GM12878 (cell line): ENCODE results near the gene RBPJL. TPM values are rescaled to one million over a fixed set of nuclear protein-coding genes. Genes with fewer than 3 reads are reported as not detected.

Source experiments
- ATAC-seq: fragments of 200-7000 bp; cut with Tn5 transposase; 3 replicates; pipeline ENCODE4 v1.9.1; 2020; ENCODE audit warnings: mild to moderate bottlenecking, moderate library complexity
- BruUV-seq: library from RNA; stranded (reverse); fragments of 400-500 nt; replicated peaks from 2 replicates; lab custom pipeline; 2021; lab: Mats Ljungman, UMichigan
- CTCF ChIA-PET: fragments of 300-600 bp; sonication (Branson Sonifier 250); formaldehyde crosslinking; extraction: SDS; loops from one replicate; lab custom pipeline; 2021; ENCODE audit warnings: inconsistent platforms; lab: Yijun Ruan, JAX
- POLR2A ChIA-PET: fragments of 350-600 bp; formaldehyde crosslinking; extraction: SDS; loops from one replicate; lab custom pipeline; 2021; ENCODE audit warnings: inconsistent platforms; lab: Charles Lee
- RAD21 ChIA-PET: fragments of 300-600 bp; sonication (Branson Sonifier 250); formaldehyde crosslinking; loops from one replicate; lab custom pipeline; 2023; ENCODE audit warnings: antibody characterized with exemption; ENCODE audit not compliant: unreplicated experiment; lab: Charles Lee
- SMC1A ChIA-PET: fragments of 300-600 bp; sonication (Branson Sonifier 250); formaldehyde crosslinking; loops from one replicate; lab custom pipeline; 2023; ENCODE audit not compliant: unreplicated experiment, uncharacterized antibody; lab: Charles Lee
- DNase-seq: peaks from one replicate; pipeline ENCODE4 v3.0.0-alpha.2; 2011; ENCODE audit warnings: low read depth, low spot score
- FAIRE-seq: peaks from 3 replicates; lab custom pipeline; 2011; peaks lifted over from hg19 to GRCh38; lab: Jason Lieb, UNC
- H2AFZ ChIP-seq: 2 replicates; pipeline ENCODE4 v1.6.0; 2011; ENCODE audit warnings: low read depth, low read length, control low read depth; ENCODE audit not compliant: control insufficient read depth
- H3K27ac ChIP-seq: 2 replicates; pipeline ENCODE4 v1.5.1; 2011; ENCODE audit warnings: control low read depth; ENCODE audit not compliant: control insufficient read depth, insufficient read depth
- H3K27me3 ChIP-seq, 2 experiments: replicated peaks in 1 of 2; 2 replicates each; pipeline versions ENCODE4 v1.6.0 to v1.6.1; 2011; ENCODE audit warnings: low read length in 1 of 2; ENCODE audit not compliant: control insufficient read depth in 2 of 2, insufficient read depth in 2 of 2
- H3K36me3 ChIP-seq, 2 experiments: 2 replicates each; pipeline ENCODE4 v1.5.1; 2011; ENCODE audit warnings: low read length in 1 of 2; ENCODE audit not compliant: control insufficient read depth in 2 of 2, insufficient read depth in 2 of 2
- H3K4me1 ChIP-seq: 2 replicates; pipeline ENCODE4 v1.6.1; 2011; ENCODE audit warnings: mild to moderate bottlenecking, low read length, moderate library complexity, mixed read lengths; ENCODE audit not compliant: control insufficient read depth, insufficient read depth
- H3K4me2 ChIP-seq: 2 replicates; pipeline ENCODE4 v1.6.0; 2011; ENCODE audit warnings: control low read depth; ENCODE audit not compliant: control insufficient read depth, insufficient read depth
- H3K4me3 ChIP-seq: fragments of 200-600 bp; sonication (generic); 2 replicates; pipeline ENCODE4 v1.5.1; 2016
- H3K79me2 ChIP-seq: 2 replicates; pipeline ENCODE4 v1.6.0; 2011; ENCODE audit warnings: low read length; ENCODE audit not compliant: control insufficient read depth, insufficient read depth
- H3K9ac ChIP-seq: 2 replicates; pipeline ENCODE4 v1.8.0; 2011; ENCODE audit warnings: low read length, control low read depth, mixed read lengths; ENCODE audit not compliant: control insufficient read depth, insufficient read depth
- H3K9me3 ChIP-seq: replicated peaks from 3 replicates; pipeline ENCODE4 v1.5.1; 2011; ENCODE audit warnings: mild to moderate bottlenecking, low read length; ENCODE audit not compliant: control insufficient read depth, insufficient read depth
- H4K20me1 ChIP-seq: 2 replicates; pipeline ENCODE4 v1.6.0; 2011; ENCODE audit not compliant: control insufficient read depth, insufficient read depth
- ASH2L ChIP-seq: fragments of 300-600, 200-600 bp; sonication (generic); IDR thresholded peaks from 2 replicates; pipeline ENCODE4 v1.6.1; 2017; ENCODE audit warnings: low read depth, mild to moderate bottlenecking, borderline replicate concordance
- CHD1 ChIP-seq: IDR thresholded peaks from 2 replicates; pipeline ENCODE4 v1.6.1; 2012; ENCODE audit warnings: low read depth, low read length, improper control_type of control experiment
- CHD2 ChIP-seq: IDR thresholded peaks from 2 replicates; pipeline ENCODE4 v1.6.1; 2011; ENCODE audit warnings: low read depth, low read length, improper control_type of control experiment, borderline replicate concordance
- CREB1 ChIP-seq: IDR thresholded peaks from 2 replicates; pipeline ENCODE4 v1.6.1; 2012; ENCODE audit warnings: low read depth, mild to moderate bottlenecking, inconsistent platforms
- EED ChIP-seq: sonication (generic); IDR thresholded peaks from 2 replicates; pipeline ENCODE4 v1.6.1; 2016; ENCODE audit warnings: antibody characterized with exemption, low read depth
- MEF2A ChIP-seq: IDR thresholded peaks from 2 replicates; pipeline ENCODE4 v1.6.1; 2011; ENCODE audit warnings: low read depth, mild to moderate bottlenecking, low read length, moderate library complexity; ENCODE audit not compliant: insufficient read depth
- NR2C2 ChIP-seq: IDR thresholded peaks from 2 replicates; pipeline ENCODE4 v1.6.1; 2011; ENCODE audit warnings: borderline replicate concordance, low read depth; ENCODE audit not compliant: control insufficient read depth, insufficient read length
- POLR2AphosphoS5 ChIP-seq: IDR thresholded peaks from 2 replicates; pipeline ENCODE4 v1.6.1; 2011; ENCODE audit warnings: mild to moderate bottlenecking, low read length, inconsistent platforms
- SMAD5 ChIP-seq: IDR thresholded peaks from 2 replicates; pipeline ENCODE4 v1.6.1; 2016; ENCODE audit warnings: antibody characterized with exemption, low read depth
- SP1 ChIP-seq: IDR thresholded peaks from one replicate; pipeline ENCODE4 v1.6.1; 2011; ENCODE audit warnings: low read depth, low read length
- ZSCAN29 ChIP-seq: fragments of 450-650 bp; IDR thresholded peaks from 2 replicates; pipeline ENCODE4 v1.6.1; 2017; ENCODE audit warnings: mild to moderate bottlenecking, moderate library complexity
- WGBS: methylation state at CpG from one replicate; pipeline ENCODE4 v1.1.6; 2016; ENCODE audit warnings: low lambda C conversion rate; ENCODE audit not compliant: insufficient replicate concordance, insufficient coverage; ENCODE audit errors: missing lambda C conversion rate; 5-methylcytosine and 5-hydroxymethylcytosine counted together
- in situ Hi-C: fragments of 300-500 bp; cut with MboI; formaldehyde crosslinking; loops from 9 replicates; pipeline ENCODE4 v1.14.3; 2018; ENCODE audit warnings: mixed read lengths
- intact Hi-C: fragments of 100-400 bp; cut with micrococcal nuclease; formaldehyde crosslinking; loops from one replicate; pipeline ENCODE4 v1.14.2; 2022; ENCODE audit not compliant: unreplicated experiment
- polyA plus RNA-seq, 11 experiments: library from polyadenylated mRNA; depleted of rRNA in 4 of 11; unstranded in 6 of 11; stranded (reverse) in 5 of 11; fragments of >200 nt; fragmentation: Nextera tagmentation in 4 of 11; fragmentation: Illumina TruSeq in 1 of 11; extraction: Ambion mirVana in 4 of 11; extraction: Trizol in 1 of 11; gene quantifications; 1 replicate in 1 of 11; 2 replicates in 10 of 11; pipeline versions ENCODE4 v1.2.1 to v1.2.3, GENCODE V29; 2011 to 2016; ENCODE audit warnings: inconsistent platforms in 2 of 11, missing spikeins in 2 of 11, low read depth in 1 of 11
- total RNA-seq, 4 experiments: library from RNA; depleted of rRNA in 3 of 4; stranded (reverse); fragments of >200 nt in 3 of 4; fragmentation: Illumina TruSeq in 1 of 4; extraction: Trizol in 1 of 4; gene quantifications; 2 replicates each; pipeline versions ENCODE4 v1.2.1 to v1.2.3, GENCODE V29; 2013 to 2021
- TF ChIP-seq, protein P1 (sequence below): IDR thresholded peaks from 2 replicates; pipeline ENCODE4 v1.6.1; 2012; ENCODE audit warnings: low read depth, low read length, improper control_type of control experiment
- TF ChIP-seq, protein P2 (sequence below): fragments of 450-650 bp; IDR thresholded peaks from 2 replicates; pipeline ENCODE4 v1.6.1; 2017; ENCODE audit warnings: antibody characterized with exemption, mild to moderate bottlenecking, moderate library complexity
- TF ChIP-seq, protein P3 (sequence below): IDR thresholded peaks from 2 replicates; pipeline ENCODE4 v1.6.1; 2011; ENCODE audit warnings: low read depth, mild to moderate bottlenecking, low read length, moderate library complexity, borderline replicate concordance; ENCODE audit errors: extremely low read depth

Gene RBPJL
- total and polyA plus RNA-seq, 10 of the 15 experiments (the other 5 are each of a cell fraction or from before 2014, with no cell fraction given) = 0.18 TPM; not detected in 9

DNA sequence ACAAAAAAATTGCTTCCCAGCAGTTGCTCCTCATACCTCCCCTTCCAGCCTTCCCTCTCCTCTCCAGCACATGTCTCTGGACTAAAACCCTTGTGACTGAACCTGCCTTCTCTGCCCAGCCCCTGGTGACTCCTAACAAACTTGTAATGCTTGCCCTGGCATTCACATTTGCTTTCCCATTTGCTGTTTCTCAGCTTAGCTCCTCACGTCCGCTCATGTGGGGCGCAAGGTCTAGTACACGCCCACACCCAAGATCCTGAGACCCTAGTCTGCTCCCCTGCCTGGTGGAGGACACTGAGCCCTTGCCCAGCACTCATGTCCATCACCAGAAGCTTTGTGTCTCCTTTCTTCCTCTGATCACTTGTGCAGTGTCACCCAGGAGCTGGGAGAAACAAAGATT lies 18.3 kb upstream of the RBPJL start:
- FAIRE-seq = no peak
- in situ Hi-C loops = no loop called here

More for the DNA sequence above, 18.3 kb upstream of the RBPJL start:
- ATAC-seq (no peak), DNase-seq (no peak)
- ChIA-PET RAD21 (no interaction called here), CTCF (interaction anchor here (1.2 to 4.4 kb wide), 2 partner anchors 176 to 193 kb away, joined by 3 to 30 read pairs; no protein-coding TSS in a partner anchor), SMC1A (interaction anchor here (1.2 kb wide), 1 partner anchor 183 kb away, joined by 4 read pairs; no protein-coding TSS in a partner anchor), POLR2A (no interaction called here)
- no TSS peak for BruUV-seq
- TF ChIP-seq CHD1 (no peak), POLR2AphosphoS5 (no peak), ASH2L (no peak), NR2C2 (no peak), CREB1 (no peak), ZSCAN29 (no peak), SP1 (no peak), CHD2 (no peak), EED (no peak), SMAD5 (no peak), MEF2A (no peak)
- TF ChIP-seq, protein P1, sequence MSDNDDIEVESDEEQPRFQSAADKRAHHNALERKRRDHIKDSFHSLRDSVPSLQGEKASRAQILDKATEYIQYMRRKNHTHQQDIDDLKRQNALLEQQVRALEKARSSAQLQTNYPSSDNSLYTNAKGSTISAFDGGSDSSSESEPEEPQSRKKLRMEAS = no peak
- TF ChIP-seq, protein P2, sequence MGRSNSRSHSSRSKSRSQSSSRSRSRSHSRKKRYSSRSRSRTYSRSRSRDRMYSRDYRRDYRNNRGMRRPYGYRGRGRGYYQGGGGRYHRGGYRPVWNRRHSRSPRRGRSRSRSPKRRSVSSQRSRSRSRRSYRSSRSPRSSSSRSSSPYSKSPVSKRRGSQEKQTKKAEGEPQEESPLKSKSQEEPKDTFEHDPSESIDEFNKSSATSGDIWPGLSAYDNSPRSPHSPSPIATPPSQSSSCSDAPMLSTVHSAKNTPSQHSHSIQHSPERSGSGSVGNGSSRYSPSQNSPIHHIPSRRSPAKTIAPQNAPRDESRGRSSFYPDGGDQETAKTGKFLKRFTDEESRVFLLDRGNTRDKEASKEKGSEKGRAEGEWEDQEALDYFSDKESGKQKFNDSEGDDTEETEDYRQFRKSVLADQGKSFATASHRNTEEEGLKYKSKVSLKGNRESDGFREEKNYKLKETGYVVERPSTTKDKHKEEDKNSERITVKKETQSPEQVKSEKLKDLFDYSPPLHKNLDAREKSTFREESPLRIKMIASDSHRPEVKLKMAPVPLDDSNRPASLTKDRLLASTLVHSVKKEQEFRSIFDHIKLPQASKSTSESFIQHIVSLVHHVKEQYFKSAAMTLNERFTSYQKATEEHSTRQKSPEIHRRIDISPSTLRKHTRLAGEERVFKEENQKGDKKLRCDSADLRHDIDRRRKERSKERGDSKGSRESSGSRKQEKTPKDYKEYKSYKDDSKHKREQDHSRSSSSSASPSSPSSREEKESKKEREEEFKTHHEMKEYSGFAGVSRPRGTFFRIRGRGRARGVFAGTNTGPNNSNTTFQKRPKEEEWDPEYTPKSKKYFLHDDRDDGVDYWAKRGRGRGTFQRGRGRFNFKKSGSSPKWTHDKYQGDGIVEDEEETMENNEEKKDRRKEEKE = no peak
- TF ChIP-seq, protein P3, sequence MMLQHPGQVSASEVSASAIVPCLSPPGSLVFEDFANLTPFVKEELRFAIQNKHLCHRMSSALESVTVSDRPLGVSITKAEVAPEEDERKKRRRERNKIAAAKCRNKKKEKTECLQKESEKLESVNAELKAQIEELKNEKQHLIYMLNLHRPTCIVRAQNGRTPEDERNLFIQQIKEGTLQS = no peak
- intact Hi-C loops = no loop called here
- Histone ChIP-seq H3K4me1 (no peaks in the 10 kb centered on the region), H3K4me3 (no peak overlapping the region), H3K4me2 (no peak overlapping the region), H3K27ac (no peak overlapping the region), H3K9ac (no peak overlapping the region), H2AFZ (no peak overlapping the region), H3K79me2 (no peaks in the 10 kb centered on the region), H3K36me3 (no peaks in the 10 kb centered on the region), H3K9me3 (no peaks in the 10 kb centered on the region), H4K20me1 (no peaks in the 10 kb centered on the region), H3K27me3 (peaks cover 4 to 6% of the 10 kb centered on the region in 2 experiments)
- WGBS = 44% methylated on average over 4 of the region's 4 CpGs
